ENCODE measurements around the gene LRRC7.

- TF ChIP-seq EZH2 (IDR thresholded peaks at IDR 0.05; ENCODE audit: borderline replicate concordance, low read depth, low read length, poor library complexity, severe bottlenecking) (no peak), CTCF (conservative IDR thresholded peaks at IDR 0.05; ENCODE audit: low read depth, low read length) (no peak)
Measured at GRCh38 chr1:69898403-69898947, 330.8 kb downstream of the LRRC7 start.
